SU-DHL-6 (cell line): Measurements from ENCODE around the gene PCDHB9.

ENCODE experiments used
- CTCF ChIP-seq: fragments of 200-600 bp; sonication (generic); IDR thresholded peaks from one replicate; pipeline ENCODE4 v1.5.1; 2017; ENCODE audit warnings: antibody characterized with exemption, mild to moderate bottlenecking, low read length, moderate library complexity; ENCODE audit not compliant: insufficient read depth, poor library complexity, severe bottlenecking
- EZH2phosphoT487 ChIP-seq: fragments of 200-600 bp; sonication (generic), shearing (Covaris generic); conservative IDR thresholded peaks from 2 replicates; pipeline ENCODE4 v1.6.1; 2018; ENCODE audit warnings: mild to moderate bottlenecking, antibody characterized with exemption, low read length, moderate library complexity, mixed read lengths

GRCh38 chr5:141223112-141223783, 36.3 kb downstream of the PCDHB9 start, which contains the start of gene PCDHB14:
- TF ChIP-seq CTCF (peak; percentile 34), EZH2phosphoT487 (no peak)
